H1 (cell line): Measurements from ENCODE around the gene NR5A1. TPM values are rescaled to one million over a fixed set of nuclear protein-coding genes. Genes with fewer than 3 reads are reported as not detected.

Experiments used
- CREB1 ChIP-seq: IDR thresholded peaks from 2 replicates; pipeline ENCODE4 v1.6.1; 2012; ENCODE audit warnings: inconsistent platforms
- NANOG ChIP-seq: IDR thresholded peaks from 2 replicates; pipeline ENCODE4 v1.6.1; 2011; ENCODE audit warnings: low read length, low read depth, mild to moderate bottlenecking, inconsistent platforms; ENCODE audit not compliant: insufficient read depth, poor library complexity, severe bottlenecking
- SP1 ChIP-seq: IDR thresholded peaks from 2 replicates; pipeline ENCODE4 v1.6.1; 2011; ENCODE audit warnings: low read depth, low read length
- SP2 ChIP-seq: IDR thresholded peaks from 2 replicates; pipeline ENCODE4 v1.6.1; 2012; ENCODE audit warnings: mild to moderate bottlenecking, low read length, inconsistent platforms
- ZNF274 ChIP-seq: IDR thresholded peaks from 2 replicates; pipeline ENCODE4 v1.7.0; 2012; ENCODE audit warnings: low read length, borderline replicate concordance; ENCODE audit errors: extremely low read depth
- polyA plus RNA-seq, 7 experiments: library from polyadenylated mRNA; depleted of rRNA in 3 of 7; stranded (reverse) in 5 of 7; unstranded in 2 of 7; fragments of >200 nt in 5 of 7; fragments of 200-250 nt in 2 of 7; gene quantifications; 1 replicate in 5 of 7; 2 replicates in 1 of 7; 4 replicates in 1 of 7; pipeline versions ENCODE4 v1.2.1 to v1.2.3, GENCODE V29; 2011 to 2013; ENCODE audit warnings: missing spikeins in 2 of 7, mixed read lengths in 2 of 7
- total RNA-seq: library from RNA; stranded (reverse); fragmentation: NEBNext Ultra II Directional; extraction: Animal tissue kit (Norgen Biotek cat#: 25700); gene quantifications from 2 replicates; pipeline ENCODE4 v1.2.1, GENCODE V29; 2021
- TF ChIP-seq, protein P1 (sequence below): IDR thresholded peaks from 2 replicates; pipeline ENCODE4 v1.6.1; 2011; ENCODE audit warnings: low read depth, mild to moderate bottlenecking, low read length; ENCODE audit not compliant: insufficient read depth

NR5A1 gene
- total and polyA plus RNA-seq, 2 of the 8 experiments (the other 6 are each of a cell fraction or from before 2014, with no cell fraction given): 0.29 to 0.58 TPM

DNA sequence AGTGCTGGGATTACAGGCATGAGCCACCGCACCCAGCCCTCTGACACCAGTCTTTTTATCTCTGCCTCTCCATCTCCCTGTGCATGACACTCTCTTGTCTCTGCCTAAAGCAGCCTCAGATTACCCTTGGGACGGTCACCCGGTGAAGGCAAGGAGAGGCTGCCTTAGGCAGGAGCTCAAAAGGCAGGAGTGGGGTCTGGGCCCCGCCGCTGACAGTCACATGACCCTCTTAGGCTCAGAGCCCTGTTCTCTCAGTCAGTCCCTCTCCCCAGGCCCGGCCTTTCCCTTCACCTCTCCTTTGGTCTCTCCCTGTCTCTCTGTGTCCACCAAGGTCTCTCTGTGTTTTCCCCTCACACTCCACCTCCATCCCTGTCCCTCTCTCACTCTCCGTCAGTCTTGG lies 34.4 kb downstream of the NR5A1 start (continued):
- TF ChIP-seq SP1 (no peak), CREB1 (no peak), SP2 (no peak), NANOG (no peak), ZNF274 (no peak)
- TF ChIP-seq, protein P1, sequence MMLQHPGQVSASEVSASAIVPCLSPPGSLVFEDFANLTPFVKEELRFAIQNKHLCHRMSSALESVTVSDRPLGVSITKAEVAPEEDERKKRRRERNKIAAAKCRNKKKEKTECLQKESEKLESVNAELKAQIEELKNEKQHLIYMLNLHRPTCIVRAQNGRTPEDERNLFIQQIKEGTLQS: no peak
